H1 (cell line): ENCODE measurements around the gene RGS3. TPM values are rescaled to one million over a fixed set of nuclear protein-coding genes. Genes with fewer than 3 reads are reported as not detected.

Source experiments
- KDM5A ChIP-seq: fragments of 200-600 bp; IDR thresholded peaks from 2 replicates; pipeline ENCODE4 v1.7.1; 2012; ENCODE audit warnings: mild to moderate bottlenecking, low read length, inconsistent platforms, mixed read lengths
- polyA plus RNA-seq, 7 experiments: library from polyadenylated mRNA; depleted of rRNA in 3 of 7; stranded (reverse) in 5 of 7; unstranded in 2 of 7; fragments of >200 nt in 5 of 7; fragments of 200-250 nt in 2 of 7; gene quantifications; 1 replicate in 5 of 7; 2 replicates in 1 of 7; 4 replicates in 1 of 7; pipeline versions ENCODE4 v1.2.1 to v1.2.3, GENCODE V29; 2011 to 2013; ENCODE audit warnings: missing spikeins in 2 of 7, mixed read lengths in 2 of 7
- total RNA-seq: library from RNA; stranded (reverse); fragmentation: NEBNext Ultra II Directional; extraction: Animal tissue kit (Norgen Biotek cat#: 25700); gene quantifications from 2 replicates; pipeline ENCODE4 v1.2.1, GENCODE V29; 2021
- TF ChIP-seq, protein P1 (sequence below): fragments of 300-600 bp; sonication (generic); IDR thresholded peaks from 2 replicates; pipeline ENCODE4 v1.7.1; 2012; ENCODE audit warnings: low read length, moderate library complexity, mild to moderate bottlenecking, inconsistent platforms; ENCODE audit not compliant: insufficient replicate concordance

The RGS3 gene
- total and polyA plus RNA-seq, 2 of the 8 experiments (the other 6 are each of a cell fraction or from before 2014, with no cell fraction given) = 12.6 to 18.2 TPM

DNA sequence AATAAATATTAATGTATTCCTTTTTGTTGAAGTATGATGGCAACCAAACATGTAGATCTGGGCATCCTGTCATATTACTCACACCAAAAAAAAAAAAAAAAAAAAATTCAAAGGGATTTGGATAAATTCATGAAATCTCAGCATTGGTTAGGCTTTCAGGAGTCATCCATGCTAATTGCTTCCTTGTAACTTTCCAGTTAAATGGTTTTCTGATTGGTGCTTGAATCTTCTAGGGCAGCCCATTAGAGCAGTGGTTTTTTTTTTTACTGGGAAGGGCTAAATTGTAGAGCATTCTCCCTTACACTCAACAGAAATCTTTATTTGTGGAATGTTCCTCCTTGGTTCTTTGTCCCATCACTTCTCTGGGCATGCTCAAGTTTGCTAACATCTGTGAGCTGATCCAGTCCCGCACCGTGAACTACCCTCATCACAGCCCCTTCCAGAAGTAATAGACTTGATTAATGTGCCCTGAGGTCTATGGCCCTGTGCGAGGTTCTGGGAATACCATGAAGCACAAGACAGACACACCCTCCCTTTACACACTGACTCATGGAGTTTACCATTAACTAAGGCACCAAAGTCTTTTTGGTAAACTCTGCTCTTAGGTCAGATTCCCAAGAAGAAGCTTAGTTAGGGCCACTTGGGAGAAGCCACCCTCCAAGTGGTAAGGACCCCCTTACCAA is 56.0 kb downstream of the RGS3 start (continued):
- TF ChIP-seq, protein P1, sequence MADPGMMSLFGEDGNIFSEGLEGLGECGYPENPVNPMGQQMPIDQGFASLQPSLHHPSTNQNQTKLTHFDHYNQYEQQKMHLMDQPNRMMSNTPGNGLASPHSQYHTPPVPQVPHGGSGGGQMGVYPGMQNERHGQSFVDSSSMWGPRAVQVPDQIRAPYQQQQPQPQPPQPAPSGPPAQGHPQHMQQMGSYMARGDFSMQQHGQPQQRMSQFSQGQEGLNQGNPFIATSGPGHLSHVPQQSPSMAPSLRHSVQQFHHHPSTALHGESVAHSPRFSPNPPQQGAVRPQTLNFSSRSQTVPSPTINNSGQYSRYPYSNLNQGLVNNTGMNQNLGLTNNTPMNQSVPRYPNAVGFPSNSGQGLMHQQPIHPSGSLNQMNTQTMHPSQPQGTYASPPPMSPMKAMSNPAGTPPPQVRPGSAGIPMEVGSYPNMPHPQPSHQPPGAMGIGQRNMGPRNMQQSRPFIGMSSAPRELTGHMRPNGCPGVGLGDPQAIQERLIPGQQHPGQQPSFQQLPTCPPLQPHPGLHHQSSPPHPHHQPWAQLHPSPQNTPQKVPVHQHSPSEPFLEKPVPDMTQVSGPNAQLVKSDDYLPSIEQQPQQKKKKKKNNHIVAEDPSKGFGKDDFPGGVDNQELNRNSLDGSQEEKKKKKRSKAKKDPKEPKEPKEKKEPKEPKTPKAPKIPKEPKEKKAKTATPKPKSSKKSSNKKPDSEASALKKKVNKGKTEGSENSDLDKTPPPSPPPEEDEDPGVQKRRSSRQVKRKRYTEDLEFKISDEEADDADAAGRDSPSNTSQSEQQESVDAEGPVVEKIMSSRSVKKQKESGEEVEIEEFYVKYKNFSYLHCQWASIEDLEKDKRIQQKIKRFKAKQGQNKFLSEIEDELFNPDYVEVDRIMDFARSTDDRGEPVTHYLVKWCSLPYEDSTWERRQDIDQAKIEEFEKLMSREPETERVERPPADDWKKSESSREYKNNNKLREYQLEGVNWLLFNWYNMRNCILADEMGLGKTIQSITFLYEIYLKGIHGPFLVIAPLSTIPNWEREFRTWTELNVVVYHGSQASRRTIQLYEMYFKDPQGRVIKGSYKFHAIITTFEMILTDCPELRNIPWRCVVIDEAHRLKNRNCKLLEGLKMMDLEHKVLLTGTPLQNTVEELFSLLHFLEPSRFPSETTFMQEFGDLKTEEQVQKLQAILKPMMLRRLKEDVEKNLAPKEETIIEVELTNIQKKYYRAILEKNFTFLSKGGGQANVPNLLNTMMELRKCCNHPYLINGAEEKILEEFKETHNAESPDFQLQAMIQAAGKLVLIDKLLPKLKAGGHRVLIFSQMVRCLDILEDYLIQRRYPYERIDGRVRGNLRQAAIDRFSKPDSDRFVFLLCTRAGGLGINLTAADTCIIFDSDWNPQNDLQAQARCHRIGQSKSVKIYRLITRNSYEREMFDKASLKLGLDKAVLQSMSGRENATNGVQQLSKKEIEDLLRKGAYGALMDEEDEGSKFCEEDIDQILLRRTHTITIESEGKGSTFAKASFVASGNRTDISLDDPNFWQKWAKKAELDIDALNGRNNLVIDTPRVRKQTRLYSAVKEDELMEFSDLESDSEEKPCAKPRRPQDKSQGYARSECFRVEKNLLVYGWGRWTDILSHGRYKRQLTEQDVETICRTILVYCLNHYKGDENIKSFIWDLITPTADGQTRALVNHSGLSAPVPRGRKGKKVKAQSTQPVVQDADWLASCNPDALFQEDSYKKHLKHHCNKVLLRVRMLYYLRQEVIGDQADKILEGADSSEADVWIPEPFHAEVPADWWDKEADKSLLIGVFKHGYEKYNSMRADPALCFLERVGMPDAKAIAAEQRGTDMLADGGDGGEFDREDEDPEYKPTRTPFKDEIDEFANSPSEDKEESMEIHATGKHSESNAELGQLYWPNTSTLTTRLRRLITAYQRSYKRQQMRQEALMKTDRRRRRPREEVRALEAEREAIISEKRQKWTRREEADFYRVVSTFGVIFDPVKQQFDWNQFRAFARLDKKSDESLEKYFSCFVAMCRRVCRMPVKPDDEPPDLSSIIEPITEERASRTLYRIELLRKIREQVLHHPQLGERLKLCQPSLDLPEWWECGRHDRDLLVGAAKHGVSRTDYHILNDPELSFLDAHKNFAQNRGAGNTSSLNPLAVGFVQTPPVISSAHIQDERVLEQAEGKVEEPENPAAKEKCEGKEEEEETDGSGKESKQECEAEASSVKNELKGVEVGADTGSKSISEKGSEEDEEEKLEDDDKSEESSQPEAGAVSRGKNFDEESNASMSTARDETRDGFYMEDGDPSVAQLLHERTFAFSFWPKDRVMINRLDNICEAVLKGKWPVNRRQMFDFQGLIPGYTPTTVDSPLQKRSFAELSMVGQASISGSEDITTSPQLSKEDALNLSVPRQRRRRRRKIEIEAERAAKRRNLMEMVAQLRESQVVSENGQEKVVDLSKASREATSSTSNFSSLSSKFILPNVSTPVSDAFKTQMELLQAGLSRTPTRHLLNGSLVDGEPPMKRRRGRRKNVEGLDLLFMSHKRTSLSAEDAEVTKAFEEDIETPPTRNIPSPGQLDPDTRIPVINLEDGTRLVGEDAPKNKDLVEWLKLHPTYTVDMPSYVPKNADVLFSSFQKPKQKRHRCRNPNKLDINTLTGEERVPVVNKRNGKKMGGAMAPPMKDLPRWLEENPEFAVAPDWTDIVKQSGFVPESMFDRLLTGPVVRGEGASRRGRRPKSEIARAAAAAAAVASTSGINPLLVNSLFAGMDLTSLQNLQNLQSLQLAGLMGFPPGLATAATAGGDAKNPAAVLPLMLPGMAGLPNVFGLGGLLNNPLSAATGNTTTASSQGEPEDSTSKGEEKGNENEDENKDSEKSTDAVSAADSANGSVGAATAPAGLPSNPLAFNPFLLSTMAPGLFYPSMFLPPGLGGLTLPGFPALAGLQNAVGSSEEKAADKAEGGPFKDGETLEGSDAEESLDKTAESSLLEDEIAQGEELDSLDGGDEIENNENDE = no peak
- no peak for TF ChIP-seq KDM5A
